Activated CD8-positive, alpha-beta memory T cell treated with anti-CD3 and anti-CD28 coated beads for 1 hour (primary cell): ENCODE measurements around the gene S100A12.

Experiments
- DNase-seq, 2 donors: peaks; one replicate each; pipeline ENCODE4 v3.0.0-alpha.2; 2020; ENCODE audit warnings: low read depth in 1 of 2; ENCODE audit errors: extremely low read depth in 1 of 2

The S100A12 gene

GRCh38 chr1:153397051-153397923 lies 21.9 kb upstream of the S100A12 start:
- DNase-seq = no peak

GRCh38 chr1:153396461-153396860 lies 21.0 kb upstream of the S100A12 start:
- no peak for DNase-seq

GRCh38 chr1:153395776-153396175 lies 20.4 kb upstream of the S100A12 start:
- DNase-seq = no peak

GRCh38 chr1:153395136-153395685 lies 19.8 kb upstream of the S100A12 start:
- DNase-seq = no peak

GRCh38 chr1:153394391-153394790 lies 19.0 kb upstream of the S100A12 start:
- no peak for DNase-seq

- DNase-seq = no peak
These were observed 18.5 kb upstream of the S100A12 start for GRCh38 chr1:153393926-153394325.

- no peak for DNase-seq
These were observed 17.4 kb upstream of the S100A12 start for GRCh38 chr1:153392822-153393221.

- DNase-seq = no peak
These were observed 16.8 kb upstream of the S100A12 start for GRCh38 chr1:153392258-153392657.

GRCh38 chr1:153390938-153391710 lies 15.7 kb upstream of the S100A12 start, which contains the start of gene S100A8:
Gene S100A8, minus strand, starts transcription at chr1:153391073. Its CDS starts 538 bp downstream, at chr1:153390535.
- no peak for DNase-seq

- no peak for DNase-seq
These were observed 14.8 kb upstream of the S100A12 start for GRCh38 chr1:153389973-153390879.

GRCh38 chr1:153389401-153389800 lies 14.0 kb upstream of the S100A12 start:
- DNase-seq = no peak

GRCh38 chr1:153387785-153388184 lies 12.4 kb upstream of the S100A12 start:
- DNase-seq = no peak

- DNase-seq = no peak
These were observed 11.6 kb upstream of the S100A12 start for GRCh38 chr1:153387001-153387400.

GRCh38 chr1:153386500-153386901 lies 11.1 kb upstream of the S100A12 start:
- DNase-seq = no peak

GRCh38 chr1:153384958-153385580 lies 9.6 kb upstream of the S100A12 start:
- DNase-seq = no peak

GRCh38 chr1:153380711-153381110 lies 5.3 kb upstream of the S100A12 start:
- DNase-seq = no peak

GRCh38 chr1:153379591-153379990 lies 4.2 kb upstream of the S100A12 start:
- DNase-seq = no peak

- no peak for DNase-seq
These were observed 1.4 kb downstream of the S100A12 start for GRCh38 chr1:153374071-153374470.

GRCh38 chr1:153372571-153372970 lies 2.9 kb downstream of the S100A12 start:
- DNase-seq = no peak

- no peak for DNase-seq
These were observed 4.2 kb downstream of the S100A12 start for GRCh38 chr1:153371231-153371630.
